Measurements from ENCODE around the gene SMIM38. TPM values are rescaled to one million over a fixed set of nuclear protein-coding genes. Genes with fewer than 3 reads are reported as not detected.

Gene SMIM38
- total RNA-seq, 1 experiment from 2014 or later: 0.54 TPM

- no TSS peak for BruUV-seq (replicated peaks)
Measured at GRCh38 chr11:69190796-69191536, 35.2 kb downstream of the SMIM38 start.

More at GRCh38 chr11:69190796-69191536, 35.2 kb downstream of the SMIM38 start:
- RAD21 ChIA-PET (ENCODE audit: low non-redundant PET in 1 of 2, low total read pairs in 2 of 2, uncharacterized antibody in 2 of 2, unreplicated experiment in 2 of 2): no interaction called here
- ATAC-seq (no peak), DNase-seq (ENCODE audit: low read depth, low spot score) (no peak)
- POLR2A ChIA-PET: no interaction called here
- intact Hi-C loops (cut with micrococcal nuclease): no loop called here
- H2AFZ ChIP-seq (ENCODE audit: low read depth, low read length, poor library complexity, severe bottlenecking): no peak overlapping the region
- H3K4me3 ChIP-seq (replicated peaks in 1 of 2; ENCODE audit: low read depth in 1 of 2, low read length in 2 of 2): no peak overlapping the region
- H3K36me3 ChIP-seq (ENCODE audit: control insufficient read depth in 1 of 2, insufficient read depth in 2 of 2, low read length in 2 of 2): no peaks in the 10 kb centered on the region
- no peak overlapping the region for H3K9ac ChIP-seq (ENCODE audit: low read length)
- no peak overlapping the region for H3K27ac ChIP-seq (ENCODE audit: low read depth, low read length)
- H3K4me1 ChIP-seq (ENCODE audit: control insufficient read depth in 1 of 2, insufficient read depth in 2 of 2, low read length in 2 of 2): peaks cover 0 to 5% of the 10 kb centered on the region in 2 experiments; a peak in 1 of 4 replicates
- no peaks in the 10 kb centered on the region for H3K79me2 ChIP-seq (ENCODE audit: insufficient read depth, low read length)
- peaks cover 0 to 11% of the 10 kb centered on the region in 2 experiments; a peak in 1 of 4 replicates for H3K9me3 ChIP-seq (ENCODE audit: control insufficient read depth in 1 of 2, insufficient read depth in 1 of 2, low read depth in 1 of 2, low read length in 2 of 2)
- CTCF ChIA-PET: no interaction called here
- no peaks in the 10 kb centered on the region for H4K20me1 ChIP-seq (ENCODE audit: insufficient read depth)
- no peak overlapping the region for H3K4me2 ChIP-seq (ENCODE audit: low read length)
- TF ChIP-seq SRF (IDR thresholded peaks at IDR 0.05; ENCODE audit: low read depth) (no peak), ATF3 (IDR thresholded peaks at IDR 0.05) (no peak), CTCF (IDR thresholded peaks at IDR 0.05 in 2 of 3, conservative IDR thresholded peaks at IDR 0.05 in 1 of 3; ENCODE audit: borderline replicate concordance in 1 of 3, insufficient read depth in 1 of 3, low read depth in 2 of 3, low read length in 2 of 3) (no peak), REST (IDR thresholded peaks at IDR 0.05; ENCODE audit: low read depth) (no peak), POLR2A (IDR thresholded peaks at IDR 0.05; ENCODE audit: borderline replicate concordance, extremely low read depth, insufficient read depth, insufficient read length) (no peak), ZFX (IDR thresholded peaks at IDR 0.05) (no peak), YY1 (IDR thresholded peaks at IDR 0.05; ENCODE audit: extremely low read depth, insufficient replicate concordance, low read depth, low read length) (no peak)
- no peaks in the 10 kb centered on the region for H3K9me2 ChIP-seq (ENCODE audit: insufficient read depth)
- no peaks in the 10 kb centered on the region for H3K27me3 ChIP-seq (ENCODE audit: insufficient read depth, low read length)
